GM18951 (cell line): ENCODE data around the gene PCDHA6.
"Not testable (repeated sequence)": the region's sequence is repeated elsewhere in the genome, so short reads cannot be mapped to it uniquely, and the experiment has no call there.

ENCODE experiments used
- POLR2A ChIP-seq: IDR thresholded peaks from 4 replicates; pipeline ENCODE4 v1.6.1; 2011; ENCODE audit warnings: mild to moderate bottlenecking; ENCODE audit not compliant: insufficient read length, insufficient read depth; ENCODE audit errors: extremely low read depth
- in situ Hi-C: fragments of 300-500 bp; cut with MboI; formaldehyde crosslinking; loops from one replicate; pipeline ENCODE4 v1.12.0; 2022; ENCODE audit warnings: low sequenced_read_pairs, mixed read lengths, inconsistent platforms; ENCODE audit not compliant: unreplicated experiment

Gene PCDHA6

DNA sequence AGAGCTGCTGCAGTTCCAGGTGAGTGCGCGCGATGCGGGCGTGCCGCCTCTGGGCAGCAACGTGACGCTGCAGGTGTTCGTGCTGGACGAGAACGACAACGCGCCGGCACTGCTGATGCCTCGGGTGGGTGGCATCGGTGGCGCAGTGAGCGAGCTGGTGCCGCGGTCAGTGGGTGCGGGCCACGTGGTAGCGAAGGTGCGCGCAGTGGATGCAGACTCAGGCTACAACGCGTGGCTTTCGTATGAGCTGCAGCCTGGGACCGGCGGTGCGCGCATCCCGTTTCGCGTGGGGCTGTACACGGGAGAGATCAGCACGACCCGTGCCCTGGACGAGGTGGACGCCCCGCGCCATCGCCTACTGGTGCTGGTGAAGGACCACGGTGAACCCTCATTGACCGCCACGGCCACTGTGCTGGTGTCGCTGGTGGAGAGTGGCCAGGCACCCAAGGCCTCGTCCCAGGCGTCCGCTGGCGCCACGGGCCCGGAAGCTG, 24.9 kb upstream of the PCDHA6 start:
- no peak for TF ChIP-seq POLR2A
- in situ Hi-C loops, result no loop called here

GRCh38 chr5:140806834-140807775, 20.7 kb upstream of the PCDHA6 start, which contains the start of gene PCDHA4:
TSS of gene PCDHA4 (plus strand) at chr5:140807068.
- in situ Hi-C loops, result no loop called here
- no peak for TF ChIP-seq POLR2A

DNA sequence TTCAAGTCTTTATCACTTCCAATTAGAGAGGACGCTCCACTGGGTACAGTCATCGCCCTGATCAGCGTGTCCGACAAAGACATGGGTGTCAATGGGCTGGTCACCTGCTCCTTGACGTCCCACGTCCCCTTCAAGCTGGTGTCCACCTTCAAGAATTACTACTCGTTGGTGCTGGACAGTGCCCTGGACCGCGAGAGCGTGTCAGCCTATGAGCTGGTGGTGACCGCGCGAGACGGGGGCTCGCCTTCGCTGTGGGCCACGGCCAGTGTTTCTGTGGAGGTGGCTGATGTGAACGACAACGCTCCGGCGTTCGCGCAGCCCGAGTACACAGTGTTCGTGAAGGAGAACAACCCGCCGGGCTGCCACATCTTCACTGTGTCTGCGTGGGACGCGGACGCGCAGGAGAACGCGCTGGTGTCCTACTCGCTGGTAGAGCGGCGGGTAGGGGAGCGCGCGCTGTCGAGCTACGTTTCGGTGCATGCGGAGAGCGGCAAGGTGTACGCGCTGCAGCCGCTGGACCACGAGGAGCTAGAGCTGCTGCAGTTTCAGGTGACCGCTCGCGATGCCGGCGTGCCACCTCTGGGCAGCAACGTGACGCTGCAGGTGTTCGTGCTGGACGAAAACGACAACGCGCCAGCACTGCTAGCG, 19.4 kb upstream of the PCDHA6 start:
- in situ Hi-C loops, result not testable (repeated sequence)

DNA sequence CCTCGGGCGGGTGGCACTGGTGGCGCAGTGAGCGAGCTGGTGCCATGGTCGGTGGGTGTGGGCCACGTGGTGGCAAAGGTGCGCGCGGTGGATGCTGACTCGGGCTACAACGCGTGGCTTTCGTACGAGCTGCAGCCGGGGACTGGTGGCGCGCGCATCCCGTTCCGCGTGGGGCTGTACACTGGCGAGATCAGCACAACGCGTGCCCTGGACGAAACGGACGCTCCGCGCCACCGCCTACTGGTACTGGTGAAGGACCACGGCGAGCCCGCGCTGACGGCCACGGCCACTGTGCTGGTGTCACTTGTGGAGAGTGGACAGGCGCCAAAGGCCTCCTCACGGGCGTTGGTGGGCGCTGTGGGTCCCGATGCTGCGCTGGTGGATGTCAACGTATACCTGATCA, 18.9 kb upstream of the PCDHA6 start:
- TF ChIP-seq POLR2A, result no peak
- in situ Hi-C loops, result no loop called here

GRCh38 chr5:140821375-140822280, 6.1 kb upstream of the PCDHA6 start, which contains the start of gene PCDHA5:
TSS of gene PCDHA5 (plus strand) at chr5:140821613.
- in situ Hi-C loops, result no loop called here

GRCh38 chr5:140822281-140822629, 5.5 kb upstream of the PCDHA6 start:
- in situ Hi-C loops, result no loop called here

More at GRCh38 chr5:140821375-140822280, 6.1 kb upstream of the PCDHA6 start, which contains the start of gene PCDHA5:
- no peak for TF ChIP-seq POLR2A

DNA sequence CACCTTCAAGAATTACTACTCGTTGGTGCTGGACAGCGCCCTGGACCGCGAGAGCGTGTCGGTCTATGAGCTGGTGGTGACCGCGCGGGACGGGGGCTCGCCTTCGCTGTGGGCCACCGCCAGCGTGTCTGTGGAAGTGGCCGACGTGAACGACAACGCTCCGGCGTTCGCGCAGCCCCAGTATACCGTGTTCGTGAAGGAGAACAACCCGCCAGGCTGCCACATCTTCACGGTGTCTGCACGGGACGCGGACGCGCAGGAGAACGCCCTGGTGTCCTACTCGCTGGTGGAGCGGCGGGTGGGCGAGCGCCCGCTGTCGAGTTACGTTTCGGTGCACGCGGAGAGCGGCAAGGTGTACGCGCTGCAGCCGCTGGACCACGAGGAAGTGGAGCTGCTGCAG, 4.8 kb upstream of the PCDHA6 start:
- in situ Hi-C loops, result not testable (repeated sequence)

More at GRCh38 chr5:140822281-140822629, 5.5 kb upstream of the PCDHA6 start:
- TF ChIP-seq POLR2A, result no peak

- TF ChIP-seq POLR2A, result no peak
- in situ Hi-C loops, result no loop called here
Measured at GRCh38 chr5:140823475-140823874, 4.3 kb upstream of the PCDHA6 start.

- TF ChIP-seq POLR2A, result no peak
- in situ Hi-C loops, result no loop called here
Measured at GRCh38 chr5:140828362-140828737, 590 bp downstream of the PCDHA6 start.

- in situ Hi-C loops, result not testable (repeated sequence)
Measured at GRCh38 chr5:140829511-140830501, 2.0 kb downstream of the PCDHA6 start.

- no peak for TF ChIP-seq POLR2A
- in situ Hi-C loops, result no loop called here
Measured at GRCh38 chr5:140833993-140834392, 6.2 kb downstream of the PCDHA6 start, which contains the start of gene PCDHA7. TSS of gene PCDHA7 (plus strand) at chr5:140834269. CDS start at chr5:140834384, 115 bp downstream.

GRCh38 chr5:140834439-140835008, 6.8 kb downstream of the PCDHA6 start:
- in situ Hi-C loops, result not testable (repeated sequence)
